ENCODE measurements around the gene NRGN.

- TF ChIP-seq CTCF (conservative IDR thresholded peaks at IDR 0.05; ENCODE audit: low read length) (peak; percentile 81), EZH2phosphoT487 (IDR thresholded peaks at IDR 0.05; ENCODE audit: borderline replicate concordance, low read depth, low read length) (no peak)
Measured at GRCh38 chr11:124758355-124759265, 18.9 kb downstream of the NRGN start.

Measured in OCI-LY7 (cell line).